Liver (tissue), 9 donors: Measurements from ENCODE around the gene B4GALT1. TPM values are rescaled to one million over a fixed set of nuclear protein-coding genes. Genes with fewer than 3 reads are reported as not detected.

Experiments used
- DNase-seq: peaks from one replicate; pipeline ENCODE4 v3.0.0-alpha.2; 2017; ENCODE audit warnings: low spot score
- H3K27ac ChIP-seq, 2 donors: one replicate each; pipeline ENCODE4 v1.7.0; 2013; ENCODE audit warnings: inconsistent platforms in 2 of 2, low read length in 2 of 2, control low read depth in 1 of 2, low read depth in 1 of 2, mild to moderate bottlenecking in 1 of 2
- H3K27me3 ChIP-seq, 4 donors: one replicate each; pipeline versions ENCODE4 v1.6.1 to v1.7.0; 2013; ENCODE audit warnings: low read length in 3 of 4, inconsistent platforms in 1 of 4, mild to moderate bottlenecking in 1 of 4, moderate library complexity in 1 of 4; ENCODE audit not compliant: control insufficient read depth in 4 of 4, insufficient read depth in 4 of 4
- H3K36me3 ChIP-seq, 4 donors: one replicate each; pipeline versions ENCODE4 v1.6.1 to v1.7.0; 2013; ENCODE audit warnings: low read length in 3 of 4, mild to moderate bottlenecking in 3 of 4, low read depth in 1 of 4, moderate library complexity in 1 of 4; ENCODE audit not compliant: control insufficient read depth in 4 of 4, insufficient read depth in 3 of 4
- H3K4me1 ChIP-seq, 4 donors: one replicate each; pipeline versions ENCODE4 v1.6.1 to v1.7.0; 2013; ENCODE audit warnings: low read length in 3 of 4, mild to moderate bottlenecking in 3 of 4, moderate library complexity in 1 of 4; ENCODE audit not compliant: control insufficient read depth in 4 of 4, insufficient read depth in 4 of 4
- H3K4me3 ChIP-seq, 3 donors: one replicate each; pipeline versions ENCODE4 v1.6.1 to v1.7.0; 2013; ENCODE audit warnings: low read length in 3 of 3, control low read depth in 1 of 3, low read depth in 1 of 3, mild to moderate bottlenecking in 1 of 3
- H3K9ac ChIP-seq, 2 donors: one replicate each; pipeline ENCODE4 v1.7.0; 2013; ENCODE audit warnings: low read length in 2 of 2, mild to moderate bottlenecking in 2 of 2, moderate library complexity in 2 of 2, control low read depth in 1 of 2, low read depth in 1 of 2
- H3K9me3 ChIP-seq, 4 donors: one replicate each; pipeline versions ENCODE4 v1.6.1 to v1.7.0; 2013; ENCODE audit warnings: low read length in 3 of 4; ENCODE audit not compliant: control insufficient read depth in 4 of 4
- EGR1 ChIP-seq, 2 donors: IDR thresholded peaks; 2 replicates each; pipeline ENCODE4 v1.6.1; 2016 to 2018; ENCODE audit warnings: antibody characterized with exemption in 2 of 2, low read depth in 2 of 2
- FOXA1 ChIP-seq: IDR thresholded peaks from 2 replicates; pipeline ENCODE4 v1.6.1; 2016; ENCODE audit warnings: antibody characterized with exemption
- FOXA2 ChIP-seq: IDR thresholded peaks from 2 replicates; pipeline ENCODE4 v1.6.1; 2016; ENCODE audit warnings: antibody characterized with exemption
- HNF4A ChIP-seq, 2 donors: conservative IDR thresholded peaks; 2 replicates each; pipeline ENCODE4 v1.6.1; 2016; ENCODE audit warnings: antibody characterized with exemption in 2 of 2, mild to moderate bottlenecking in 2 of 2
- JUND ChIP-seq, 2 donors: IDR thresholded peaks; 2 replicates each; pipeline ENCODE4 v1.6.1; 2016; ENCODE audit warnings: antibody characterized with exemption in 2 of 2
- NR2F2 ChIP-seq: IDR thresholded peaks from 2 replicates; pipeline ENCODE4 v1.6.1; 2016; ENCODE audit warnings: antibody characterized with exemption
- RXRA ChIP-seq, 2 donors: IDR thresholded peaks; 2 replicates each; pipeline ENCODE4 v1.6.1; 2017 to 2018; ENCODE audit warnings: antibody characterized with exemption in 2 of 2, mild to moderate bottlenecking in 1 of 2
- SP1 ChIP-seq: IDR thresholded peaks from 2 replicates; pipeline ENCODE4 v1.6.1; 2018; ENCODE audit warnings: antibody characterized with exemption, mild to moderate bottlenecking
- TAF1 ChIP-seq: conservative IDR thresholded peaks from 2 replicates; pipeline ENCODE4 v1.6.1; 2016; ENCODE audit warnings: antibody characterized with exemption, mild to moderate bottlenecking
- YY1 ChIP-seq: IDR thresholded peaks from 2 replicates; pipeline ENCODE4 v1.6.1; 2016; ENCODE audit warnings: antibody characterized with exemption, mild to moderate bottlenecking
- WGBS: extraction: QIAGEN DNeasy Blood & Tissue Kit; methylation state at CpG from one replicate; pipeline ENCODE4 v1.1.7; 2013; 5-methylcytosine and 5-hydroxymethylcytosine counted together
- polyA plus RNA-seq, 2 donors: library from polyadenylated mRNA; stranded (reverse) in 1 of 2; unstranded in 1 of 2; fragments of 200-250 nt in 1 of 2; fragments of >200 nt in 1 of 2; fragmentation: Nextera tagmentation in 1 of 2; extraction: Ambion mirVana in 1 of 2; gene quantifications; one replicate each; pipeline versions ENCODE4 v1.2.1 to v1.2.3, GENCODE V29; 2013 to 2015
- total RNA-seq, 2 donors: library from RNA; depleted of rRNA; stranded (reverse); fragments of >200 nt; gene quantifications; one replicate each; pipeline ENCODE4 v1.2.3, GENCODE V29; 2014
- TF ChIP-seq, protein P1 (sequence below): IDR thresholded peaks from 2 replicates; pipeline ENCODE4 v1.6.1; 2016; ENCODE audit warnings: antibody characterized with exemption
- TF ChIP-seq, protein P2 (sequence below): IDR thresholded peaks from 2 replicates; pipeline ENCODE4 v1.6.1; 2016; ENCODE audit warnings: antibody characterized with exemption, mild to moderate bottlenecking
- donor health status: healthy.
- donor health status: healthy.
- donor health status: healthy.
- donor health status: healthy.
- donor health status: healthy.

B4GALT1 gene, protein sequence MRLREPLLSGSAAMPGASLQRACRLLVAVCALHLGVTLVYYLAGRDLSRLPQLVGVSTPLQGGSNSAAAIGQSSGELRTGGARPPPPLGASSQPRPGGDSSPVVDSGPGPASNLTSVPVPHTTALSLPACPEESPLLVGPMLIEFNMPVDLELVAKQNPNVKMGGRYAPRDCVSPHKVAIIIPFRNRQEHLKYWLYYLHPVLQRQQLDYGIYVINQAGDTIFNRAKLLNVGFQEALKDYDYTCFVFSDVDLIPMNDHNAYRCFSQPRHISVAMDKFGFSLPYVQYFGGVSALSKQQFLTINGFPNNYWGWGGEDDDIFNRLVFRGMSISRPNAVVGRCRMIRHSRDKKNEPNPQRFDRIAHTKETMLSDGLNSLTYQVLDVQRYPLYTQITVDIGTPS
- 10 to 100 TPM; 27.3 to 58.1 TPM for total RNA-seq
- 10 to 100 TPM; 25.9 to 59.8 TPM for polyA plus RNA-seq

DNA sequence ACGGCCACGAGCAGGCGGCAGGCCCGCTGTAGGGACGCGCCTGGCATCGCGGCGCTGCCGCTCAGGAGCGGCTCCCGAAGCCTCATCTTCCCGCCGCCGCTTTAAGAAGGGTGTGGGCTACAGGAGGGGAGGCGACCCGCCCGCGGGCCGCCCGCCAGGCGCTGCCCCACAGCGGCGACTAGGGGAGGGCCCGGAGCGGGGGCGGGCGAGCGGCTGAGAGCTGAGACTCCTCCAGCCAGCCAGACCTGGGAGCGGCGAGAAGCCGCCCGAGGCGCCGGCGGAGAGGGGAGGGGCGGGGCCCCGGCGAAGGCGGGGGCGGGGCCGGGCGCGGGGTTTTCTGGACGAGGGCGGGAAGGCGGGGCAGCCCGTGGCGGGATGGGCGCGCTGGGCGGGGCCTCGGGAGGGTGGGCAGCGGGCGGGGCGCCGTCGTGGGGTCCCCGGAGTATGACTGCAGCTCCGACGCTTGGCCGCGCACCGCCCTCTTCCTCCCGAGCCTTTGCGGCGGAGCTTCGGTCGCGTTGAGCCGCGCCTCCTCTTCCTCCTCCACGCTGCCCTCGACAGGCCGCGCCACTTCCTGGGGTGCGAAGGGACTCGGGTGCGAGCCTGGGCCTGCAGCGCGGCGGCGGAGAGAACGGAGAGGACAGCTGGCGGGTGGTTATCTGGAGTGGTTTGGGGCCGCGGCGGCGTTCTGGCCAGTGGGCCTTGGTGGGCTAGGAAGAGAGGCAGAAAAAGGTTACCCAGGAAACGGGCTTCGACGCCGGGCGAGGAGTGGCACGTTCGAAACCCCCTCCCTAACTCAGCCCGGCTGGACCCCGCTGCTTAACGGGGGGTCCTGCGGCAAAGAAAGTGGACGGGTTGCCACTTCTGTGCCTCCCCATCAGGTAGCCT lies at the start of gene B4GALT1:
Gene B4GALT1 (minus strand): TSS at position 253 of the 888 bp plus-strand sequence. CDS start 167 bp downstream, at position 86.
- no peaks in the 10 kb centered on the region for H3K9me3 ChIP-seq
- peak; percentile 99 for DNase-seq
- peak within 1 kb of the TSS; percentile 95 to 97 for H3K27ac ChIP-seq
- H3K27me3 ChIP-seq, result no peaks in the 10 kb centered on the region
- peak within 1 kb of the TSS; percentile 99 to 100 for H3K9ac ChIP-seq
- H3K36me3 ChIP-seq, result no peaks in the 10 kb centered on the region
- peak within 1 kb of the TSS; percentile 80 to 99 (median 86) for H3K4me3 ChIP-seq
- 4% methylated on average over 101 of the region's 101 CpGs for WGBS
- TF ChIP-seq, protein P1, sequence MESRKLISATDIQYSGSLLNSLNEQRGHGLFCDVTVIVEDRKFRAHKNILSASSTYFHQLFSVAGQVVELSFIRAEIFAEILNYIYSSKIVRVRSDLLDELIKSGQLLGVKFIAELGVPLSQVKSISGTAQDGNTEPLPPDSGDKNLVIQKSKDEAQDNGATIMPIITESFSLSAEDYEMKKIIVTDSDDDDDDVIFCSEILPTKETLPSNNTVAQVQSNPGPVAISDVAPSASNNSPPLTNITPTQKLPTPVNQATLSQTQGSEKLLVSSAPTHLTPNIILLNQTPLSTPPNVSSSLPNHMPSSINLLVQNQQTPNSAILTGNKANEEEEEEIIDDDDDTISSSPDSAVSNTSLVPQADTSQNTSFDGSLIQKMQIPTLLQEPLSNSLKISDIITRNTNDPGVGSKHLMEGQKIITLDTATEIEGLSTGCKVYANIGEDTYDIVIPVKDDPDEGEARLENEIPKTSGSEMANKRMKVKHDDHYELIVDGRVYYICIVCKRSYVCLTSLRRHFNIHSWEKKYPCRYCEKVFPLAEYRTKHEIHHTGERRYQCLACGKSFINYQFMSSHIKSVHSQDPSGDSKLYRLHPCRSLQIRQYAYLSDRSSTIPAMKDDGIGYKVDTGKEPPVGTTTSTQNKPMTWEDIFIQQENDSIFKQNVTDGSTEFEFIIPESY, result no peak
- TF ChIP-seq SP1 (no peak), EGR1 (IDR thresholded peaks at IDR 0.05; ENCODE audit: low read depth in 2 of 2) (peak; percentile 58 to 86), FOXA1 (peak; percentile 8), YY1 (peak; percentile 76), FOXA2 (no peak), NR2F2 (no peak)
- H3K4me1 ChIP-seq, result peaks cover 20 to 50% (median 41%) of the 10 kb centered on the region in 4 donors

DNA sequence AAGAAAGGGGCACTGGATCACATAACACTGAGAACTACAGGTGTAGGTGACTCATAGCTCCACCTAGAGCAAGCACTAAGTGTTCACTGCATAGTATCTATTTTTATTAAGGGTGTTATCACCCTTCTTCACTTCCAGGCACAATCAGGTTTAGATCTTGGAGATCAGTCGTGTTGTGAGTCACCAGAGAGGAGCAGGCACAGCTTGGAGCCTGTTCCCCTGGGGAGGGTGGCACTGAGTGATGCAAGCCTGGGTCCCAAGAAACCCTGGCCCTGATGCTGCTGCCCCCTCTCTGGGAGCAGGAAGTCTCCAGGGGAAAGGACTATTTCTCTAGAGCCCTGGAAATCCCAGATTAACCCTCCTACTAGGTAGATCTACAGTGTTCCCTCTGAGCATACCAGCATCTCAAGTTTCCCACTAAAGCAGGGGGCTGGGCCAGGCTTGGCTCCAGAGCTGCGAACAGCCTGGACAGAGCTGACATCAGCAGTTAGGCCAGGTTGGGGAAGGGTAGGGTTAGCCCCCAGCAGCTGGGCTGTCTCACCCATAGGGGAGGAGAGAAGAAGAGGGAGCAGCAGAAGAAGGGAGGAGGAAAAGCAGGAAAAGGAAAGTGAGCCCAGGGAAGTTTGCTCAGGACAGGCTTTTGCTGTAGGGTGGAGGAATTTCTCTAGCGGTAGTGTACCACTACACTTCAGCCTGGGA lies 44.7 kb upstream of the B4GALT1 start:
- WGBS, result 75% methylated on average over 3 of the region's 3 CpGs
- Histone ChIP-seq H3K36me3 (no peaks in the 10 kb centered on the region), H3K27me3 (no peaks in the 10 kb centered on the region), H3K9me3 (no peaks in the 10 kb centered on the region), H3K9ac (no peak overlapping the region), H3K27ac (no peak overlapping the region), H3K4me1 (no peaks in the 10 kb centered on the region), H3K4me3 (no peak overlapping the region)
- TF ChIP-seq SP1, result no peak
- TF ChIP-seq TAF1, result no peak
- no peak for TF ChIP-seq JUND (IDR thresholded peaks at IDR 0.05)
- TF ChIP-seq, protein P2, sequence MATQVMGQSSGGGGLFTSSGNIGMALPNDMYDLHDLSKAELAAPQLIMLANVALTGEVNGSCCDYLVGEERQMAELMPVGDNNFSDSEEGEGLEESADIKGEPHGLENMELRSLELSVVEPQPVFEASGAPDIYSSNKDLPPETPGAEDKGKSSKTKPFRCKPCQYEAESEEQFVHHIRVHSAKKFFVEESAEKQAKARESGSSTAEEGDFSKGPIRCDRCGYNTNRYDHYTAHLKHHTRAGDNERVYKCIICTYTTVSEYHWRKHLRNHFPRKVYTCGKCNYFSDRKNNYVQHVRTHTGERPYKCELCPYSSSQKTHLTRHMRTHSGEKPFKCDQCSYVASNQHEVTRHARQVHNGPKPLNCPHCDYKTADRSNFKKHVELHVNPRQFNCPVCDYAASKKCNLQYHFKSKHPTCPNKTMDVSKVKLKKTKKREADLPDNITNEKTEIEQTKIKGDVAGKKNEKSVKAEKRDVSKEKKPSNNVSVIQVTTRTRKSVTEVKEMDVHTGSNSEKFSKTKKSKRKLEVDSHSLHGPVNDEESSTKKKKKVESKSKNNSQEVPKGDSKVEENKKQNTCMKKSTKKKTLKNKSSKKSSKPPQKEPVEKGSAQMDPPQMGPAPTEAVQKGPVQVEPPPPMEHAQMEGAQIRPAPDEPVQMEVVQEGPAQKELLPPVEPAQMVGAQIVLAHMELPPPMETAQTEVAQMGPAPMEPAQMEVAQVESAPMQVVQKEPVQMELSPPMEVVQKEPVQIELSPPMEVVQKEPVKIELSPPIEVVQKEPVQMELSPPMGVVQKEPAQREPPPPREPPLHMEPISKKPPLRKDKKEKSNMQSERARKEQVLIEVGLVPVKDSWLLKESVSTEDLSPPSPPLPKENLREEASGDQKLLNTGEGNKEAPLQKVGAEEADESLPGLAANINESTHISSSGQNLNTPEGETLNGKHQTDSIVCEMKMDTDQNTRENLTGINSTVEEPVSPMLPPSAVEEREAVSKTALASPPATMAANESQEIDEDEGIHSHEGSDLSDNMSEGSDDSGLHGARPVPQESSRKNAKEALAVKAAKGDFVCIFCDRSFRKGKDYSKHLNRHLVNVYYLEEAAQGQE, result no peak
- no peak for TF ChIP-seq FOXA2
- no peak for TF ChIP-seq HNF4A (conservative IDR thresholded peaks at IDR 0.05)
- no peak for TF ChIP-seq FOXA1
- no peak for TF ChIP-seq RXRA (IDR thresholded peaks at IDR 0.05)
- no peak for TF ChIP-seq NR2F2
- no peak for DNase-seq
